ENCODE results near the gene BRIP1.

The BRIP1 gene

DNA sequence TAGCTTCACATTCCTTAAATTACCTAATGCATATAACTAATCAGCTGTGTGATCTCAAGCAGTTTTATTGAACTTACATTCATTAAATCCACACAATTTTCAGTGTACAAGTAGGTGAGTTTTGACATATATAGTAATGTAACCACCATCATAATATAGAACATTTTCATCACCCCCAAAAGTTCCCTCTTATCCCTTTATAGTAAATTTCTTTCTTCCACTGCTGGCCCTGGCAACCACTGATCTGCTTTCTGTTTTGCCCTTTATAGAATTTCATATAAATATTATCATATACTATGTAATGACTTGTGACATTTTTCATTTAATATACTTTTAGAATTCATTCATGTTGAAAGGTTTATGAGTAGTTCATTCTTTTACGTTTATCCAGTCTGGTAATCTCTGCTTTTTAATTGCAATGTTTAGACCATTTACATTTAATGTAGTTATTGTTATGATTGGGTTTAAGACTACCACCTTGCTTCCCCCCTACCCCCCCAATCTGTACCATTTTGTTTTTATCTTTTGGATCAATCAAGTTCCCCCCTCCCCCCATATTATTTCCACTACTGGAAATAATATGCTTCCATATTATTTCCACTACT lies 147.0 kb downstream of the BRIP1 start:
- TF ChIP-seq, protein P1, sequence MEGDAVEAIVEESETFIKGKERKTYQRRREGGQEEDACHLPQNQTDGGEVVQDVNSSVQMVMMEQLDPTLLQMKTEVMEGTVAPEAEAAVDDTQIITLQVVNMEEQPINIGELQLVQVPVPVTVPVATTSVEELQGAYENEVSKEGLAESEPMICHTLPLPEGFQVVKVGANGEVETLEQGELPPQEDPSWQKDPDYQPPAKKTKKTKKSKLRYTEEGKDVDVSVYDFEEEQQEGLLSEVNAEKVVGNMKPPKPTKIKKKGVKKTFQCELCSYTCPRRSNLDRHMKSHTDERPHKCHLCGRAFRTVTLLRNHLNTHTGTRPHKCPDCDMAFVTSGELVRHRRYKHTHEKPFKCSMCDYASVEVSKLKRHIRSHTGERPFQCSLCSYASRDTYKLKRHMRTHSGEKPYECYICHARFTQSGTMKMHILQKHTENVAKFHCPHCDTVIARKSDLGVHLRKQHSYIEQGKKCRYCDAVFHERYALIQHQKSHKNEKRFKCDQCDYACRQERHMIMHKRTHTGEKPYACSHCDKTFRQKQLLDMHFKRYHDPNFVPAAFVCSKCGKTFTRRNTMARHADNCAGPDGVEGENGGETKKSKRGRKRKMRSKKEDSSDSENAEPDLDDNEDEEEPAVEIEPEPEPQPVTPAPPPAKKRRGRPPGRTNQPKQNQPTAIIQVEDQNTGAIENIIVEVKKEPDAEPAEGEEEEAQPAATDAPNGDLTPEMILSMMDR (IDR thresholded peaks at IDR 0.05; ENCODE audit: low read depth, low read length): no peak
- H3K4me3 ChIP-seq (replicated peaks in 1 of 2; ENCODE audit: low read depth in 2 of 2, low read length in 2 of 2): no peak overlapping the region
- DNase-seq (ENCODE audit: low read depth in 2 of 2): no peak

DNA sequence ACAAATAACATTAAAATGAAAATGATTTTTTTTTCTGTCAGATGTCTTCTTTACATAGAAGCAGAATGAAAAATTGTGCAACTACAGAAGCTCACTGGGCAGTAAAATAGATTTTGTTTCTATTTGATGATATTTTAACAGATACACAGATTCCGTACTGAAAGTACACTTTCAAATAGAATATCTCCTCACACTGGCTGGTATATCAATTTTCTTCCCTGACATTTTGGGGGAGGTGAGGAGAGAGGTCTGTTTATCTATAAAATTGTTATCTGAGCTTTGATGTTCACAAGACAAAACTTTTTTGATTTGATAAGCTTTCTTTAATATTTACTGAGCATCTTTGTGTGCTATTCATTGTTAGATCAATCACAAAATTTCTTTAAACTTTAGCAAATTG lies 148.0 kb downstream of the BRIP1 start:
- no peak overlapping the region for H3K4me3 ChIP-seq (replicated peaks in 1 of 2; ENCODE audit: low read depth in 2 of 2, low read length in 2 of 2)
- TF ChIP-seq, protein P1 (IDR thresholded peaks at IDR 0.05; ENCODE audit: low read depth, low read length): no peak
- no peak for DNase-seq (ENCODE audit: low read depth in 2 of 2)

DNA sequence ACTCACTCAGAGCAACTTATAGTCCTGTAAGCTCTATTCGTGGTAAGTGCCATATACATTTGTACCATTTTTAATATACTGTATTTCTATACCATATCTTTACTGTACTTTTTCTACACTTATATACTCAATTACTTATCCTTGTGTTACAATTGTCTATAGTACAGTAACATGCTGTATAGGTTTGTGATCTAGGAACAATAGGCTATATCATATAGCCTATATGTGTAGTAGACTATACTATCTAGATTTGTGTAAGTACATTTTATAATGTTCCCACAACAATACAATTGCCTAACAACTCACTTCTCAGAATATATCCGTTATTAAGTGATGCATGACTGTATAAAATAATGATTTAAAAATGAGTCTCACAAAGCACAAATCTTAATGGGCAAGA lies 149.0 kb downstream of the BRIP1 start:
- no peak for DNase-seq (ENCODE audit: low read depth in 2 of 2)

DNA sequence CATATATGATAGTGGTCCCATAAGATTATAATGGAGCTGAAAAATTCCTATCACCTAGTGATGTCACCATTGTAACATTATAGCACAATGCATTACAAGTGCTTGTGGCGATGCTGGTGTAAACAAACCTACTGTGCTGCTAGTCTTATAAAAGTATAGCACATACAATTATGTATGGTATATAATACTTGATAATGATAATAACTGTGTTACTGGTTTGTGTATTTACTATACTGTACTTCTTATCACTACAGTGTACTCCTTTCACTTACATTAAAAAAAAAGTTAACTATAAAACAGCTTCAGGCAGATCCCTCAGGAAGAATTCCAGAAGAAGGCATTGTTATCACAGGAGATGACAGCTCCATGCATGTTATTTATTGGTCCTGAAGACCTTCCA lies 150.3 kb downstream of the BRIP1 start:
- no peak overlapping the region for H3K4me3 ChIP-seq (replicated peaks in 1 of 2; ENCODE audit: low read depth in 2 of 2, low read length in 2 of 2)
- no peak for DNase-seq (ENCODE audit: low read depth in 2 of 2)
- TF ChIP-seq, protein P1 (IDR thresholded peaks at IDR 0.05; ENCODE audit: low read depth, low read length): no peak

More for the DNA sequence above, 149.0 kb downstream of the BRIP1 start:
- H3K4me3 ChIP-seq (replicated peaks in 1 of 2; ENCODE audit: low read depth in 2 of 2, low read length in 2 of 2): no peak overlapping the region
- TF ChIP-seq, protein P1 (IDR thresholded peaks at IDR 0.05; ENCODE audit: low read depth, low read length): no peak

DNA sequence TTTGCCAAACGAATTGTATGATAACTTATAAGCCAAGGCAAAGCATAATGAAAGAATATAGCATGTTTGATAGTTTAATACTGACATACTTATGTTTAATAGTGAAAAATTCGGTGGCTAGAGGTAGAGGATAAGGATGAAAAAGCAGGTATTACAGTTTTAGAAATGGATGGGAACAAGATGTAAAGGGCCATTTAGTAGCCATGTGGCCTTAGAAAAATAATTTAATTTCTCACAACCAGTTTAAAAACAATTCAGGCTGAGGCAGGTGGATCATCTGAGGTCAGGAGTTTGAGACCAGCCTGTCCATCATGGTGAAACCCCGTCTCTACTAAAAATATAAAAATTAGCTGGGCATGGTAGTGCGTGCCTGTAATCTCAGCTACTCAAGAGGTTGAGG lies 152.8 kb downstream of the BRIP1 start:
- TF ChIP-seq, protein P1 (IDR thresholded peaks at IDR 0.05; ENCODE audit: low read depth, low read length): no peak
- no peak for DNase-seq (ENCODE audit: low read depth in 2 of 2)
- no peak overlapping the region for H3K4me3 ChIP-seq (replicated peaks in 1 of 2; ENCODE audit: low read depth in 2 of 2, low read length in 2 of 2)

DNA sequence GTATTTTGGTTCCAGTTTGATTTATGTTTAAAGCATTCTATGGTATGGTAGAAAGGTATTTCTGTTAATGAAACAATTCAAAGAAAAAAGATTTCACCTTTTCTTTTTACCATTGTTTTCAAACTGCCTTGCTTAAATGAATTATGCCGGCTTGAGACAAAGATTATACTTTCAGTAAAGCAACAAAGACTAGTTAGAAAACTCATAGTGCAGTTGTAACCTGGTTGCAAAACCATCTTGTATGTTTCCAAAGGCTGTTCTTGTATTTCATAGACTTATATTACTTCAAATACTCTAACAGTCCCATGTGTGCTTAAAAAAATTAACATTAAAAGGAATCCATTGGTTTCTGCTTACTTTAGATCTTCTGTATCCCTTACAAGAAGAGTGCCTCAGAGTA lies 153.8 kb downstream of the BRIP1 start:
- H3K4me3 ChIP-seq (replicated peaks in 1 of 2; ENCODE audit: low read depth in 2 of 2, low read length in 2 of 2): no peak overlapping the region
- TF ChIP-seq, protein P1 (IDR thresholded peaks at IDR 0.05; ENCODE audit: low read depth, low read length): no peak
- DNase-seq (ENCODE audit: low read depth in 2 of 2): no peak

DNA sequence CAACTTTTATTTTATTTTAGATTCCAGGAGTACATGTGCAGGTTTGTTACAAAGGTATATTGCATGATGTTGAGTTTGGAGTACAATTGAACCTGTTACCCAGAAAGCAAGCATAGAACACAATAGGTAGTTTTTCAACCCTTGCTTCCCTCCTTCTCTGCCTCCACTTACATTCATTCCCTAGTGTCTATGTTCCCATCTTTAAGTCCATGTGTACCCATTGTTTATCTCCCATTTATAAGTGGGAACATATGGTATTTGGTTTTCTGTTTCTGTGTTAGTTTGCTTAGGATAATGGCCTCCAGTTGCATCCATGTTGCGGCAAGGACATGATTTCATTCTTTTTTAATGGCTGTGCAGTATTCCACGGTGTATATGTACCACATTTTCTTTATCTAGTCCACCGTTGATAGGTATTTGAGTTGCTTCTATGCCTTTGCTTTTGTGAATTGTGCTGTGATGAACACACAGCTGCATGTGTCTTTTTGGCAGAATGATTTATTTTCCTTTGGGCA lies 158.3 kb downstream of the BRIP1 start:
- H3K4me3 ChIP-seq (replicated peaks in 1 of 2; ENCODE audit: low read depth in 2 of 2, low read length in 2 of 2): no peak overlapping the region
- TF ChIP-seq, protein P1 (IDR thresholded peaks at IDR 0.05; ENCODE audit: low read depth, low read length): no peak
- DNase-seq (ENCODE audit: low read depth in 2 of 2): no peak

Data from cardiac fibroblast (primary cell).